GM19240 (cell line): ENCODE data around the gene ANGPTL4.

Experiments used
- DNase-seq: peaks from one replicate; pipeline ENCODE4 v3.0.0; 2011; ENCODE audit warnings: low spot score; ENCODE audit not compliant: insufficient read length

Gene ANGPTL4

DNA sequence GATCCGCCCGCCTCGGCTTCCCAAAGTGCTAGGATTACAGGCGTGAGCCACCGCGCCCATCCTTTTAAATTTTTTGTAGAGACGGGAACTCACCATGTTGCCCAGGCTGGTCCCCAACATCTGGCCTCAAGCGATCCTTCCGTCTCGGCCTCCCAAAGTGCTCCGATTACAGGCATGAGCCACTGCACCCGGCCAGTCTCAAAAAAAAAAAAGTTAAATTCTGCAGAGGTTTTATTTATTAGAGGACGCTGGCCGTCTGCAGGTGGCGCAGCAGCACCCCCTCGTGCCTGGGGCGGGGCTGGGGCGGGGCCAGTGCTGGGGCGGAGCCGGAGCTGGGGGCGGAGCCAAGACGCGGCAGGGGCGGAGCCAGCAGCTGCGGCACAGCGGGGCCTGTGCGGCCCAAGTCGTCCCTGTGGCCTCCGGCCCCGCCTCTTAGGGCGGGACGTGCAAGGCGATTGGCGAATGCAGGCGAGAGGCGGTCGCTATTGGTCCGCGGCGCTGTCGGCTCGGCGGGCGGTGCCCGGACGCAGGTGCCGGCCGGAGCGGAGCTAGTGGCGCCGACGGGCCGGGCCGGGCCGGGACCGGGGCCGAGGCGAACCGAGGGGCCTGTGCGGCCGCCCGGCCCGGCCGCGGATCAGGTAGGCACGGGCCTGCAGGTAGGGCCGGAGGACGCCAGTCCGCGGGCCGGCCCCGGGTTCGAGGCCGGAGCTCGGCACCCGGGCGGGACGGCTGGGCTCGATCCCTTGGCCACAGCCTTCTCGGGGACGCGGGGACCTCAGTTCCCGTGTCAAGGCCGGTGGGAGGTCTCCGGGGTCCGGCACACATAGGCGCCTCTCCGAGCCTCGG is 49.1 kb downstream of the ANGPTL4 start, which contains the start of gene MARCHF2:
MARCHF2 (plus strand) TSS at position 523 of the 846 bp plus-strand sequence. CDS start 8,536 bp downstream, outside the sequence.
- DNase-seq, result peak; percentile 98

DNA sequence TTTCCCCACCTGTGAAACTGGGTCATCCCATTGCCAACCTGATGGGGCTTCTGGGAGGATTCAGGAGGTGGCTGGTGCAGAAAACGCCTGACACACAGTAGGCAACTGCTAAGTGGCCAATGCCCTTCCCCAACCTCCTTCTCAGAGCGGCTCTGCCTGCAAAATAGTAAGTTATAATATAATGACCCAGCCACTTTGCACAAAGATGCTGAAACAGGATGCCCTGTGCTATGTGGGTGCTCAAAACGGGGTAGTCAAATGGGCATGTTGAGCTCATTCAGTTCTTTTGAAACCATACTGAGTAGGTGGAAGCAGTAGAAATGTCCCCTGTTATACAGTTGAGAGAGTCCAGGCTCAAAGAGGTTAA is 49.7 kb downstream of the ANGPTL4 start:
- DNase-seq, result no peak

DNA sequence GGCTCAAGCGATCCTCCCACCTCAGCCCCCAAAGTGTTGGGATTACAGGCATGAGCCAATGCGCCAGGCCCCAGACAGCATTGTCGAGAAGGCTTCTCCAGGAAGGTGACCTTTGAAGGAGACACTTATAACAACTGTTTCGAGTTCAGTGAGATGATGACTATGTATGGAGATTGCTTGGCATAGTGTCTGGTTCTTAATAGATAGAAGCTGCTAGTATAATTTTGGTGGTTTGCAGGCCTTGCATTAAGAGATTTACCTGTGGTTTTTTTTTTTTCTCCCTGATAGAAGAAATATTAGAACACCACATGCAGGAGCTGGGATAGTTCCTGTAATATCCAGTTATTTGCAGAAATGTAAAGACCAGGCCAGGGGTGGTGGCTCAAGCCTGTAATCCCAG is 52.8 kb downstream of the ANGPTL4 start:
- no peak for DNase-seq

GRCh38 chr19:8421484-8422461 is 57.8 kb downstream of the ANGPTL4 start:
- no peak for DNase-seq

GRCh38 chr19:8423817-8424223 is 59.9 kb downstream of the ANGPTL4 start:
- no peak for DNase-seq
